Measurements from ENCODE around the gene TBC1D19. TPM values are rescaled to one million over a fixed set of nuclear protein-coding genes. Genes with fewer than 3 reads are reported as not detected.

Gene TBC1D19
- total and polyA plus RNA-seq, 2 experiments from 2014 or later: 18.1 to 25.0 TPM

DNA sequence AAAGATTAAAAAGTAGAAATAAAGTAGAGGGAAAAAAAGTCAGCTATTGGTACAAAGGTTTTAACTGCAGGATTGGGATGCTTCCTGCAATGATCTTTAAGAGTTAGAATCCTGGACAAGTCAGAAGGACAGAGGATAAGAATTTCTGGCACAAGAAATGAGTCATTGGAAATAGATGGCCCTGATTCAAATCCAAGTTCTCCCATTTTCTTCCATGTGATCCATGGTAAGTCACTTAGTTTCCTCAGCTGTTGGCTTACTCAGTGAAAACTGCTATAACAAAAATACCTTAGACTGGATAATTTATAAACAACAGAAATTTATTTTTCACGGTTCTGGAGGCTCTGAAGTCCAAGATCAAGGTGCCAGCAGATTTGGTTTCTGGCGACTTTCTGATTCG lies 13.3 kb upstream of the TBC1D19 start:
- Histone ChIP-seq H4K20me1 (ENCODE audit: insufficient read depth) (no peaks in the 10 kb centered on the region), H3K4me3 (no peak overlapping the region), H3F3A (ENCODE audit: insufficient read depth) (peaks cover 16% of the 10 kb centered on the region), H3K27me3 (replicated peaks; ENCODE audit: insufficient read depth) (no peaks in the 10 kb centered on the region), H3K9ac (no peak overlapping the region), H3K36me3 (ENCODE audit: low read depth) (no peaks in the 10 kb centered on the region), H3K79me2 (ENCODE audit: insufficient read depth) (no peaks in the 10 kb centered on the region), H3K9me3 (ENCODE audit: low read depth) (no peaks in the 10 kb centered on the region), H3K9me2 (ENCODE audit: insufficient read depth) (no peaks in the 10 kb centered on the region), H3K27ac (no peak overlapping the region), H3K4me2 (ENCODE audit: unreplicated experiment) (no peak overlapping the region), H3K4me1 (ENCODE audit: insufficient read depth) (peaks cover 44% of the 10 kb centered on the region), H2AFZ (no peak overlapping the region)
- in situ Hi-C loops (cut with MboI): no loop called here
- no peak for DNase-seq
- no peak for TF ChIP-seq EZH2phosphoT487 (IDR thresholded peaks at IDR 0.05; ENCODE audit: insufficient read depth, low read depth)
- no peak for TF ChIP-seq EZH2 (IDR thresholded peaks at IDR 0.05; ENCODE audit: insufficient read depth, poor library complexity, severe bottlenecking)
- WGBS, 2 experiments (ENCODE audit: low coverage in 1 of 2, low lambda C conversion rate in 2 of 2, missing lambda C conversion rate in 2 of 2): 60 to 64% methylated on average over 3 of the region's 3 CpGs

DNA sequence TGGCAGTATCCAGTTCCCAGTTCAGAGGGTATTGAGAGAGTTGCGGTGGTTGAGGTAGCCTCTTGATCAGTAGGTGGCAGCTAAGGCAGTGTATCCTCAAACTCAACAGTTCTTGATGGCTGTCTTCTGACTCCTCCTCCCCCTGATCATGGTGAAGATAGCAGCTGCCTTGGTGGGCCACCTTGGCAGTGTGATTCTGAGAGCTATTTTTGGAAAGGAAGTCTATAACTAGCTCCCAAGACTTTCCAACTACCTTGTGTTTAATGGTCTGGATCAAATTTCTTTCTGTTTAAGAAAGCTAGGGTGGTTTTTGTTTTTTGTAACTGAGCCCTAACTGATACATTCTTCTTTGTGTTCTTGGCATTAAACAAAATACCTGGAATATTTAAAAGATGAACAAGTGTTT lies 10.5 kb upstream of the TBC1D19 start:
- Histone ChIP-seq H4K20me1 (ENCODE audit: insufficient read depth) (no peaks in the 10 kb centered on the region), H3K4me2 (ENCODE audit: unreplicated experiment) (no peak overlapping the region), H3F3A (ENCODE audit: insufficient read depth) (peaks cover 23% of the 10 kb centered on the region), H3K9me2 (ENCODE audit: insufficient read depth) (no peaks in the 10 kb centered on the region), H3K9ac (no peak overlapping the region), H2AFZ (no peak overlapping the region), H3K4me1 (ENCODE audit: insufficient read depth) (peaks cover 42% of the 10 kb centered on the region), H3K79me2 (ENCODE audit: insufficient read depth) (no peaks in the 10 kb centered on the region), H3K9me3 (ENCODE audit: low read depth) (no peaks in the 10 kb centered on the region), H3K4me3 (no peak overlapping the region), H3K27me3 (replicated peaks; ENCODE audit: insufficient read depth) (no peaks in the 10 kb centered on the region), H3K27ac (no peak overlapping the region), H3K36me3 (ENCODE audit: low read depth) (no peaks in the 10 kb centered on the region)
- WGBS, 2 experiments (ENCODE audit: low coverage in 1 of 2, low lambda C conversion rate in 2 of 2, missing lambda C conversion rate in 2 of 2): 100% methylated on average over 1 of the region's 1 CpG
- TF ChIP-seq EZH2 (IDR thresholded peaks at IDR 0.05; ENCODE audit: insufficient read depth, poor library complexity, severe bottlenecking) (no peak), EZH2phosphoT487 (IDR thresholded peaks at IDR 0.05; ENCODE audit: insufficient read depth, low read depth) (no peak)
- no peak for DNase-seq
- in situ Hi-C loops (cut with MboI): no loop called here

DNA sequence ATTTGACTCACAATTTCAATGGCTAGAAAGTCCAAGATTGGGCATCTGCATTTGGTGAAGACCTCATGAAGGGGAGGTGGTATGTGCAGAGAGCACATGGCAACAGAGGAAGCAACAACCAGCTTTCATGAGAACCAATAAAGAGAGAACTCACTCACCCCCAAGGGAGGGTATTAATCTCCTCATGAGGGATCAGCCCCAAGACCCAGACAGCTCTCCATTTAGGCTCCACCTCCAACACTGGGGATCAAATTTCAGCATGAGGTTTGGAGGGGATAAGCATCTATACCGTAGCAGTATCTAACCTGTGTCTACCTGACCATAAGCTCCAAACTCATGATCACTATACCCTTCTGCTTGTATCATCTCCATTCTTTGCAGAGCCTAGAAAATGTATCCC lies 9.3 kb upstream of the TBC1D19 start:
- Histone ChIP-seq H3K9ac (no peak overlapping the region), H3K36me3 (ENCODE audit: low read depth) (no peaks in the 10 kb centered on the region), H3K4me2 (ENCODE audit: unreplicated experiment) (no peak overlapping the region), H3K79me2 (ENCODE audit: insufficient read depth) (no peaks in the 10 kb centered on the region), H3K4me1 (ENCODE audit: insufficient read depth) (peaks cover 34% of the 10 kb centered on the region), H3K4me3 (no peak overlapping the region), H3K9me3 (ENCODE audit: low read depth) (no peaks in the 10 kb centered on the region), H2AFZ (no peak overlapping the region), H3F3A (ENCODE audit: insufficient read depth) (peaks cover 14% of the 10 kb centered on the region), H3K27me3 (replicated peaks; ENCODE audit: insufficient read depth) (no peaks in the 10 kb centered on the region), H4K20me1 (ENCODE audit: insufficient read depth) (no peaks in the 10 kb centered on the region), H3K9me2 (ENCODE audit: insufficient read depth) (no peaks in the 10 kb centered on the region), H3K27ac (no peak overlapping the region)
- TF ChIP-seq EZH2phosphoT487 (IDR thresholded peaks at IDR 0.05; ENCODE audit: insufficient read depth, low read depth) (no peak), EZH2 (IDR thresholded peaks at IDR 0.05; ENCODE audit: insufficient read depth, poor library complexity, severe bottlenecking) (no peak)
- 23 to 45% methylated on average over 1 of the region's 1 CpG for WGBS, 2 experiments (ENCODE audit: low coverage in 1 of 2, low lambda C conversion rate in 2 of 2, missing lambda C conversion rate in 2 of 2)
- in situ Hi-C loops (cut with MboI): no loop called here
- DNase-seq: no peak

DNA sequence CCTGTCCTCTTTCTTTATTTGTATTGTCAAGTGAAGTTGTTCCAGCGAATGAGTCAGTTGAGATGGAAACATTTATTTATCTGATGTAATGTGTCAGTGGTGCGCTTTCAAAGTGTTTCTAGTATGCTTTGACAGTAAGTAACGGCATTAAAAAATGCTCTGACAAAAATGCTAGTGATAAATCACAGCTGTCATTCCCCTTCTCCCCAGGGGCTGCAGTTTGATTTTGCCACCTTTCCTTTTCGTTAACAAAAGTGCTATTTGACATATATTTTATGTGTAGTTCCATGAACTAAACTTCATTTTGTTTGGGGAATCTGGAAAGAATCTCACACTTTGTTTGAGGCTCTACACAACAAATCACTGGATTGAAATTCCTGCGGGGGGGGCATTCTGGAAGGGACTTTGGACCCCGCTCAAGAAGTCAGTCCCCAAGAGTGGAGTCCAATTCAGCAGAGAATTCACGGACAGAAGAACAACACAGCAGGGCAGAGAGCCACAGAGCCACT lies 7.6 kb upstream of the TBC1D19 start:
- Histone ChIP-seq H3K9me2 (ENCODE audit: insufficient read depth) (no peaks in the 10 kb centered on the region), H3K4me1 (ENCODE audit: insufficient read depth) (peaks cover 24% of the 10 kb centered on the region), H3K4me3 (peak overlapping the region; percentile 47), H4K20me1 (ENCODE audit: insufficient read depth) (no peaks in the 10 kb centered on the region), H3K9me3 (ENCODE audit: low read depth) (no peaks in the 10 kb centered on the region), H3K27ac (0 out of 2 replicates have a peak overlapping the region, but pooled peaks have one; percentile 13), H3K9ac (0 out of 2 replicates have a peak overlapping the region, but pooled peaks have one; percentile 6), H2AFZ (peak overlapping the region; percentile 37; the same call in 1 of the 2 replicates), H3K79me2 (ENCODE audit: insufficient read depth) (no peaks in the 10 kb centered on the region), H3K4me2 (ENCODE audit: unreplicated experiment) (peak overlapping the region; percentile 83), H3F3A (ENCODE audit: insufficient read depth) (peaks cover 14% of the 10 kb centered on the region), H3K36me3 (ENCODE audit: low read depth) (no peaks in the 10 kb centered on the region), H3K27me3 (replicated peaks; ENCODE audit: insufficient read depth) (no peaks in the 10 kb centered on the region)
- TF ChIP-seq EZH2 (IDR thresholded peaks at IDR 0.05; ENCODE audit: insufficient read depth, poor library complexity, severe bottlenecking): no peak
- no peak for TF ChIP-seq EZH2phosphoT487 (IDR thresholded peaks at IDR 0.05; ENCODE audit: insufficient read depth, low read depth)
- in situ Hi-C loops (cut with MboI): no loop called here
- 2 to 7% methylated on average over 7 of the region's 7 CpGs for WGBS, 2 experiments (ENCODE audit: low coverage in 1 of 2, low lambda C conversion rate in 2 of 2, missing lambda C conversion rate in 2 of 2)
- peak; percentile 69 for DNase-seq
